ENCODE results near the gene AARS2. TPM values are rescaled to one million over a fixed set of nuclear protein-coding genes. Genes with fewer than 3 reads are reported as not detected.
"Not testable (repeated sequence)": the region's sequence is repeated elsewhere in the genome, so short reads cannot be mapped to it uniquely, and the experiment has no call there.

Gene AARS2
- 10 to 100 TPM; 12.2 to 23.5 (median 16.9) TPM for polyA plus RNA-seq (ENCODE audit: insufficient read length in 4 of 4)

DNA sequence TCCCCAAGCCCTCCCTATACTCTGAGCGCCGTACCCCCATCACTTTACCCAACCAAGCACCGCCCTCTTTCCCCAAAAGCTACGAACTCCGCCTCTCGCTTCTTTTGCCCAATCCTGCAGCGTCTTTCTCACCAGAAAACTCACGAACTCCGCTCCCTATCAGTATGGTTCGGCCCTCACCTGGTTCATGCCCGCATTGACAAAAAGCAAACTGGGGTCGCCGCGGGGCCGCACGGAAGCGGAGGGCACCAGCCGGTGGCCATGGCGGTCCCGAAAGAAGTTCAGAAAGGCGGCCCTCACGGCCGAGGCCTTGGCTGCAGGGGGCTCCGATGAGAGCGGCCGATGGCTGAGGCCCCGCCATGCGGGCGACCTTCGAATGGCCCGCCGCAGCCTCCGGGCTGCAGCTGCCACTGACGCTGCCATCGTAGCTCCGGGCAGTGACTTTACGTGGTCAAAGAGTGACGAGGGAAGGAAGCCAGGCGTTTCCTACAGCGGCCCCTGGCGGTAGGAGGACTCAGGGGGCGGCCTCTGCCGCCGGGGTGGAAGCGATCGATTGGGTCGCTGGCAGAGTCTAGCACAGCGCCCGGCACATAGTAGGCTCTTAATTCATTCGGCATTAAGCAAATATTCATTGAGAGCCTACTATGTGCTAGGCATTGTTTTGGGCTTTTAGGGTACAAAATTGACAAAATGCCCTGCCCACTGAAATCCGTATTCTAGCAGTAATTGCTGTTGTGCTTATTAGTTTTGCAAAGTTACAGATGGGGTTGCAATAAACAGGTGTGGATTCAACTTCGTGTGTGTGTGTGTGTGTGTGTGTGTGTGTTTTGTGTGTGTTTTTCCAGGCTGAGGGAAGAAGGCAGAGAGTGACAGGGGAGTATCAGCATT lies at the start of gene AARS2:
Gene AARS2 (minus strand): TSS at position 447 of the 888 bp plus-strand sequence. CDS start 24 bp downstream, at position 423.
- peak; percentile 62 to 74 (median 66) for DNase-seq (ENCODE audit: low read depth in 4 of 4, low spot score in 2 of 4)

DNA sequence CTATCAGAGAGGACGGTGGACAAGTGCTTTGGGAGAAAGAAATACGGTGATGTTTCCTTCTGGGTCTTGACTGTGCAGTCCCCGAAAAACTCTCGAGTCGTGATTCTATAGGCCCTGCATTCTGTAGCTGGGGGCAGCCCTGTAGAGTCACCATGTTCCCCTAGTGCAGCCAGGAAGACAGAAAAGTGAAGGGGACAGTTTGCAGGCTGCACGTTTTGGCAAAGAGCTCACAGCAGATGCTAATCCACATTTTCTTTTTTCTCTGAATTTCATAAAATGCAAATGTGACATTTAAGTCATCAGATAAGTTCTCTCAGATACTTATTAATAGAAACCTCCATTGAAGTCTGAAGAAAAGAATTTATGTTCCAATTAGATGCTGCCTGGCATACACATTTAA lies 48.8 kb upstream of the AARS2 start:
- DNase-seq (ENCODE audit: low read depth in 4 of 4, low spot score in 2 of 4) = no peak

DNA sequence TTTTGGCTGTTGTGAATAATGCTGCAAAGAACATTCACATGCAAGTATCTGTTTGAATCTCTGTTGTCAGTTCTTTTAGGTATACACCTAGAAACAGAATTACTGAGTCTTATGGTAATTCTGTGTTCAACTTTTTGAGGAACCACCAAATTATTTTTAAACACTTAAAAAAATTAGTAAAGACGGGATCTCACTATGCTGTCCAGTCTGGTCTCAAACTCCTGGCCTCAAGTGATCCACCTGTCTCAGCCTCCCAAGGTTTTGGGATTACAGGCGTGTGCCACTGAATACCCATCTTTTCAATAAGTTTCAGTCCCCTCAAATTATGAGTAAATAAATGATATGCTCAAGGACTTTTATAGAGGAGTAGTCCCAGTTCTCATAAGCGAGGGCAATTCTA lies 46.8 kb upstream of the AARS2 start:
- no peak for DNase-seq (ENCODE audit: low read depth in 4 of 4, low spot score in 2 of 4)

DNA sequence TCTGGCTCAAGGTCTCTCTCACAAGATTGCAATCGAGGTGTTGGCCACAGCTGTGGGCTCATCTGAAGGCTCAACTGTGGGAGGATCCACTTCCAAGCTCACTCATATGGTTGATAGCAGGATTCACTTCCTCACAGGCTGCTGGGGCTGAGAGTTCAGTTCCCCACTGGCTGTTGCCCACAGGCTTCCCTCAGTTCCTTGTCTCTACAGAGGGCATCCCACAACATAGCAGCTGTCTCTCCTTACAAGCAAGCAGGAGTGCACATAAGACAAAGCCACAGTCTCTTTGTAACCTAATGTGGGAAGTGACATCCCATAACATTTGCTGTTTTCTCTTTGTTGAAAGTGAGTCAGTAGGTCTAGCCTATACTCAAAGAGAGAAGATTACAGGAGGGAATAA lies 43.3 kb upstream of the AARS2 start:
- no peak for DNase-seq (ENCODE audit: low read depth in 4 of 4, low spot score in 2 of 4)

DNA sequence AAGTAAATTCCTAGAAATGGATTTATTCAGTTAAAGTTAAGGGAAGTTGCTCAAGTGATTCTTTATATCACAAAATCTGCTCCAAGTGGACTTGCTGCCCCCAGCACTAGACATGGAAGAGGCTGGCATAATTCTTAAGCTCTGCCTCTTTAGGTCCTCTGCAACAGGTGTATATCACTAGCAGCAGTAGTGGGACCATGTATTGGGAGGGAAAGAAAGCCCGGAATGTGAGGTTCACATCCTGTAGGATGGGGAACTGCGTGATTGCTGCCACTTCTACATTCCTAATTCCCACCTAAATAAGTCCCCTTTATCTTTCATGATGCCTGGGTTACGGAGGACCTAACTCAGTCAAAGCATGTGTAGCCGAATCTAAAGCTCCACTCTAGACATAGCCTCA lies 42.5 kb upstream of the AARS2 start:
- no peak for DNase-seq (ENCODE audit: low read depth in 4 of 4, low spot score in 2 of 4)

DNA sequence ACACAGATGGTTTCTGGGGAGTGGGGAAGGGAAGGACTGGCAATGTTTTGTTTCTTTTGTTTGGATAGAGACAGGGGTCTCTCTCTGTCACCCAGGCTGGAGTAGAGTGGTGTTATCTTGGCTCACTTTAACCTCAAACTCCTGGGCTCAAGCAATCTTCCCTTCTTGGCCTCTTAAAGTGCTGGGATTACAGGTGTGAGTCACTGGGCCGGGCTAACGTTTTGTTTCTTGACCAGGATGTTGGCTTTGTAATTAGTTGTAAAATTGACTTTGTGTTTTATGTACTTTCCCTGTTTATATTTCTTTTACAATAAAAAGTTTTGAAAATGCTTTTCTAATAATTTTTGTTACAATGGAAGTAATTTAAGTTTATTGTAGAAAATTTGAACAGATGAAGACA lies 40.2 kb upstream of the AARS2 start:
- DNase-seq (ENCODE audit: low read depth in 4 of 4, low spot score in 2 of 4) = no peak

DNA sequence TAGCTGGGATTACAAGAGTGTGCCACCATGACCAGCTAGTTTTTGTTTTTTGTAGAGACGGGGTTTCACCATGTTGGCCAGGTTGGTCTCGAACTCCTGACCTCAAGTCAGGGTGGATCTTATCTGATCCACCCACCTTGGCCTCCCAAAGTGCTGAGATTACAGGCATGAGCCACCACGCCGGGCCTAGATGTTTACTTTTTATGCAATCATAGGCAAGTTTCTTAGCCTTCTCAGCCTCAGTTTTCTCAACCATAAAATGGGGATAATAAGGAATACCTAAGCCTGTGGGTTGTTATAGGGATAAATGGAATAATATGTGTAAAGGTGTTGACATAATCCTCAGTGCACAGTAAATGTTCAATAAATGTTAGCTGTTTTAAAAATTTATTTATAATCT lies 39.1 kb upstream of the AARS2 start:
- DNase-seq (ENCODE audit: low read depth in 4 of 4, low spot score in 2 of 4) = no peak

DNA sequence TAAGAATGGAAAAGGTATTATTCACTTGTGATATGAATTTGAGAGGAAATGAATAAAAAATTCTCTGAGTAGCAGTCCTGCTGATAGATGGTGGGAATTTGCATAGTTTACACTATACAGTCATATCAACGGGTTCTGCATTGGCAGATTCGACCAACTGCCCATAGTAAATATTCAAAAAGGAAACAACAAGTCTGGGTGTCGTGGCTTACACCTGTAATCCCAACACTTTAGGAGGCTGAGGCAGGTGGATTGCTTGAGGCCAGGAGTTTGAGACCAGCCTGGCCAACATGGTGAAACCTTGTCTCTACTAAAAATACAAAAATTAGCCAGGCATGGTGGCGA lies 37.5 kb upstream of the AARS2 start:
- not testable (repeated sequence) for DNase-seq (ENCODE audit: low read depth in 4 of 4, low spot score in 2 of 4)

DNA sequence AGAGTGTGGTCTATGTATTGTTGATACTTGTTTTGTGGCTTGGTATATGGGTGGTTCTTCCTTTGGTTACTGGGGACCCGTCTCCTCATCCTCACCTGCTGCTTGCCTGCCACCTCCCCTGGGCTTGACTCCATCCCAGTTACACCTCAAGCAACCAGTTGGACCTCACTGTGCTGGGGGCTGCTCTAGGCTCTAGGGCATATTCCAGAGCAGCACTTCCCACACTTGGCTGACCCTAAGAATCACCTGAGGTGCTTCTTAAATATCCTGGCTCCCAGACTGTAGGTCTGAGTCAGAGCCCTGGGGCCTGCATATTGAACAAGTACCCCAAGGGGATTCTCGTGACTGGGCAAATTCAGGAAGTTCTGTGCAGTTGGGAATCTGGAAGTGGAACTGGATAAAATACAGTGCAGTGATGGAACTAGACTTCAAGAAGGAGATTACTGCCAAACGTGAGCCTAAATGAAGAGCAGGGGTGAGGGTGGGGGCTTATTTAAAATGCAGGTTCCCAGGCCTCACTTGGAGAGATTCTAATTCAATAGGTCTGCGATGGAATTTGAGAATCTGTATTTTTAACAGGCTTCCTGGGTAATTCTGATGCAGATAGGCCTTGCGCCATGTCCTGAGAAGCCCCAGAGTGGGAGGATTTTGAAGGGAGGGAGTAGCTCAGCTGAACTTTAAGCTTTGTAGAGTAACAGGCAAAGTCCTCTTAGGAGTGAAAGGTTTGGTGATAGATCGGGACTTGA lies 36.9 kb upstream of the AARS2 start:
- DNase-seq (ENCODE audit: low read depth in 4 of 4, low spot score in 2 of 4) = no peak

DNA sequence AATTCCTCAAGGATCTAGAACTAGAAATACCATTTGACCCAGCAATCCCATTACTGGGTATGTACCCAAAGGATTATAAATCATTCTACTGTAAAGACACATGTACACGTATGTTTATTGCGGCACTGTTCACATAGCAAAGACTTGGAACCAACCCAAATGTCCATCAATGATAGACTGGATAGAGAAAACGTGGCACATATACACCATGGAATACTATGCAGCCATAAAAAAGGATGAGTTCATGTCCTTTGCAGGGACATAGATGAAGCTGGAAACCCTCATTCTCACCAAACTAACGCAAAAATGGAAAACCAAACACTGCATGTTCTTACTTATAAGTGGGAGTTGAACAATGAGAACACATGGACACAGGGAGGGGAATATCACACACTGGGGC lies 33.7 kb upstream of the AARS2 start:
- DNase-seq (ENCODE audit: low read depth in 4 of 4, low spot score in 2 of 4) = not testable (repeated sequence)

DNA sequence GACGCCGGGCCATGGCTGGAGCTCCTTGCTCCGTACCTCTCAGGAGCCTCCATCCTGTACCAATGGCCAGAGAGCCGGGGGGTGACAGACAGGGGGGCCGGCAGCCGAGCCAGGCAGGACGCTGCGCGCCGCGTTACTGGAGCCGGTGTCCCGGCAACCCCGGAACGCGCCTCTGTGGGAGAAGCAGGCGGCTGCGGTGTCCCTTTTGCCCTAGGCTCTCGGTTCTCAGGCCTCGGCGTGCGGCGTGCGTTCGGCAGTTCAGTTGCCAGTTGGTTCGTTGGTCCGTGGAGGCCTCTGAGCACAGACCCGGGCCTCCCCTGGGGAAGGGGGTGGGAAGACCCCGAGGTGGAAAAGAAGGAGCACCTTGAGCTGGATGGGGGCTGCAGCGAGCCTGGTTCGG lies 29.3 kb upstream of the AARS2 start, which contains the start of gene SPATS1:
Gene SPATS1 (plus strand): TSS at position 162 of the 400 bp plus-strand sequence. CDS start 446 bp downstream, outside the sequence.
- peak in 1 of 4 donors; percentile 20 for DNase-seq (ENCODE audit: low read depth in 4 of 4, low spot score in 2 of 4)

DNA sequence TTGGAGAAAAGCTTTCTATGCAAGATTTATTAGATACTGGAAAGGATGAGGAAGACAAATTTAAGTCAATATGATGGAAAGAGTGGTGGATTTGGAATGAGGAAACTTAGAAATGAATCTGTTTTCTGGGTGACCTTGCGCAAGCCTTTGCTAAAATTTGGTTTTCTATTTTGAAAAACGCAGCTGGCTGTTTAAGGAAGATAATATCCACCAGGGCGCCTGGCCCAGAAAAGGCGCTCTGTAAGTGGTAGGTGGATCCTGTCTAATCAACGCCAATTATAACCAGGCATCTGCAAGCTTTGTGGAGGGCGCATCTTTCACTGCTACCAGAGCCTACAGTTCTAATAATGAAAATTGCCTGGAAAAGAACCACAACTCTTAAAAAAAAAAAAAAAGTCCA lies 28.9 kb upstream of the AARS2 start:
- DNase-seq (ENCODE audit: low read depth in 4 of 4, low spot score in 2 of 4) = no peak

DNA sequence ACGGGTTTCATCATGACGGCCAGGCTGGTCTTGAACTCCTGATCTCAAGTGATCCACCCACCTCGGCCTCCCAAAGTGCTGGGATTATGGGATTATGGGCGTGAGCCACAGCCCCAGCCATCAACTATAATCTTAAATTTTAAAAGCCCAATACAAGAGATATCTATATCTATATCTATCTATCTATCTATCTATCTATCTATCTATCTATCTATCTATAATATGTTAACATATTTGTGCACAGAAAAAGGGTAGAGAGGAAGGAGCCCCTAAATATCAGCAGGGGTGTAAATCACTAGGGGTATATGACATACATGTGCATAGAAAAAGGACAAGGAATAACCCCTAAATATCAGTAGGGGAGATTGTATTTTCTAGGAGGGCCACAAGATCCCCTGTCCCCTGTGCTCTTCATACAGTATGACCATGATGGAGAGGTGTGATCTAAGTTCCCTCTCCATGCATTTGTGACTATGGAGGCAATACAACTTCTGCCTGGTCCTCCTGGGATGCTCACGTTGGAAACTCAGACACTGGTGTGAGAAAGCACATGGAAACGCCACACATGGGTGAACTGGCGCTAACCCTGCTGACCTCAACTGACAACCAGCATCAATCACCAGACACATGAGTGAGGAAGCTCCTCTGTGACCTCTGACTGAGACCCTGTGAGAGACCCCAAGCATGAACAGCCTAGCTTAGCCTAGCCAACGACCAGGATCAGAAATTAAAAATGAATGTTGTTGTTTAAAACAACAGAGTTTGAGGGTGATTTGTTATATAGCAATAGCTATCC lies 28.1 kb upstream of the AARS2 start:
- peak in 1 of 4 donors; percentile 29 for DNase-seq (ENCODE audit: low read depth in 4 of 4, low spot score in 2 of 4)

DNA sequence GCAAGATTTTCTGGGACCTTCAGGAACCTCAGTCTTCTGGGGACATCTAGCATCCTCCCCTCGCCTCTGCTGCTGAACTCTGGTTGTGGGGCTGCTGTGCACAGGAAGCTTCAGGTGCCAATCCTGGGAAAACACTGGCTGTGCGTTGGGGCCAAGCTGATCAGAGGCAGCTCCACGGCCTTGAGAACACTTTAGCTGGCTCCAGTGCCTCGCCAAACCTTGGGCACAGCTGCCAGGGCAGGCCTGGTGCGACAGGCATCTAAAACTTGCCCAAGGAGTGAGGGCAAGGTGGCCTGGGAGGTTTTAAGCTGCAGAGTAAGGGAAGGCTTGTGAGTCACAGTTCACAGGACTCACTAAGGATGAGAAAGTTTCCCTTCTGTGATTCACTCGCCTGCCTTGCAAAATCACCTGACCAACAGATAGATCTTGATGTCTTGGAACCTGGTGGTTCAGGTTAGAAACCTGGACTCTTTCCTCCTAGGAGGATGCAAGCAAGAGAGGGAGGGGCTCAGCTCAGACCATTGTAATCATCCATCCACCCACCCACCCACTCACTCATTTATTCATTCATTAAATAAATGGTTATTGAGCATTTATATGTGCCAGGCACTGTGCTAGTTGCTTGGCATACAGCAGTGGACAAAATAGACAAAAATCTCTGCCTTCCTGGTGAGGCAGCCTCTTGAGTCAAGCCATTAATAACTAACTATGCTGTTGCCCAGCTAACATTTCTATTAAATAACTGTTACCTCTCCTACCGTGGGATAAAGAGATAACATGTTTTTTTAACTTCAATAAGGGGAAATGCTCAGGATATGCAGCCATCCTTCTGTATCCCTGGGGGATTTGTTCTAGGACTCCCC lies 26.8 kb upstream of the AARS2 start:
- no peak for DNase-seq (ENCODE audit: low read depth in 4 of 4, low spot score in 2 of 4)

DNA sequence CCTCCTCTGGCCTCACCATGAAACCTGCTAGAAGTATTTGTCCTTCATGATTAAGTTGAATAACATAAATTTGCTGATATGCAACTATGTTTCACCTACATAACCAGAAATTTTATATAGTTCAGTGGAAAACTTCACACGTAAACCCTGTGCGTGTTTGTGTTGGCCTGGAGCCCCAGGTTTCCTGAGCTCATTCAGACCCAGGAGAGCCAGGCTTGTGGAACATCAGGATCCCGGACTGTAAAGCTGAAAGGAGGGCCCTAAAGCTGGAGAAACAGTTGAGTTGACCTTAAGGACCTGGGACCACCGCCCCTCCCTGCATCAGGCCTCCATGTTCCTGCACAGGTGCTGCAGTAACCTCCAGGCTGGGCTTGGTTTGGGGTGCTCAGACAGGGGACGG lies 26.2 kb upstream of the AARS2 start:
- no peak for DNase-seq (ENCODE audit: low read depth in 4 of 4, low spot score in 2 of 4)

DNA sequence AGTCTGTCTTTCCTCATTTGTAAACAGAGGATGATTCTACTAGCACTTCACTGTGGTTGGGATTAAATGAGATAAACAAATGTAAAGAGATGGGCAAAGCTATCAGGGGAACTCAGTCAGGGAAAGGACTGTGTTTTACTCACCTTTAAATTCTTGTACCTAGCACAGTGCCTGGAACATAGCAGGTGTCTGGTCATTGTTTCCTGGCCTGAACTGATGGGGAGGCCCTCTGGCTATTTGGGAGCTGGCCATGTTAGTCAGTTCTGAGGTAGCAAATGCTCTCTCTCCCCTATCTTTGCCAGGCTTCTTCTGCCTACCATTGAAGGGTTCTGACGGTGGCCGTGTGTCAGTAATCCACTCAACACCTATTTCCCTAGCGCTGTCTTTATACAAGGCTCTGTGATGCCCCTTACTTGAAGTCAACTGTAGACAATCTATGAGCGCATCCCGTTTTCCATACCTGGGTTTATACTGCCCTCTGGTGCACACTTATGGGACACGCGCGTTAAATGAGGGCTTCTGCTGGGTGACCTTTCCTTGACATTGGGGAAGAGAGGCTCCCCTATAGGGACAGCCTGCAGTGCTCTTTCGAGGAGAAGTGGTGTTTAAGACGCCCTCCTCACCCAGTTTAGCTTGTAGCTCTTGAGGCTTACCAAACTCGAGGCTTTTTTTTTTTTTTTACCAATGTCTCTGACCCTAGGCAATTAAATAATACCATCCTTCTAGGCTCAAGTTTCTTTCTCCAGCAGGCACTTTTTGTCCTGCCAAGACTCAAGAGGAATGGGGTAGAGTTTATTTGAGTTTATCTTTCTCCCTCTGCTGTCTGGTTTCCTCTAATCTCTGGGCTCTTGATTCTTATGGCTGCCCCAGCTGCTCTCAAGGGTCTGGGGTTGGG lies 25.3 kb upstream of the AARS2 start:
- peak in 1 of 4 donors; percentile 44 for DNase-seq (ENCODE audit: low read depth in 4 of 4, low spot score in 2 of 4)

DNA sequence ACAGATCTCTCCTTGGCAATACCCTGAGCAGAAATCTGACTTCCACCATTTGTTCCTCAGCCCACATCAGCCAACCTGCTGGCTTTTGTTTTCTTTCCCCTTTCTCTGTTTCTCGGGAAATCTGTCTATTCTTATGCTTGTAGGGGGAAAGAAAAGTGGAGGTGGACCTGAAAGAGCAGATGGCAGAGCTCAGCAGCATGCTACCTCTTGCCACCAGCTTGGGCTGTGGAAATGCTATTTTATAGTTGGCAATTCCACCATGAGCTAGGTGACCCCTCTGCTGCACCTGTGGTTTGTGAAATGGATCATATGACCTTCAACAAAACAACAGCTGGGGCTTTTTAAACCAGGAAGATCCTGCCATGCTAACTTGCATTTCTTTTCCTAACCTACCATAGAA lies 22.5 kb upstream of the AARS2 start:
- DNase-seq (ENCODE audit: low read depth in 4 of 4, low spot score in 2 of 4) = no peak

DNA sequence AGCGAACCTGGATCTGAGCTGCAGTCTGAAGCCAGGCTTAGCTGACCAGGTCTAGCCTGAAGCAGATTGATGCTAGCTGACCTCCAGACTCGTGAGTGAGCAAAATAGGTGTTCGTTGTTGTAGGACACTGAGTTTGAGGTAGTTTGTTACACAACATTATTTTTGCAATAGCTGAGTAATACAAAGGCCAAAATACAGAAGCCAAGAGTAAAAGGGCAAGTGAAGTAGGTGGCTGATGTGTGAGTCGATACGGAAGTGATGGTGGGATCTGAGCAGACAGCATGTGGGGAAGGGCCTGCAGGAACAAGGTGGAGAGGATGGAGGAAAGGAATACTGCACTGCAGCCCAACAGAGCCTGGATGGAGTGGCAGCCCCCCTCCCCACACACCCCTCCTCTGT lies 20.8 kb upstream of the AARS2 start:
- no peak for DNase-seq (ENCODE audit: low read depth in 4 of 4, low spot score in 2 of 4)
